Endothelial cell of umbilical vein (primary cell): ENCODE measurements around the gene AS3MT. TPM values are rescaled to one million over a fixed set of nuclear protein-coding genes. Genes with fewer than 3 reads are reported as not detected.

ENCODE experiments used
- BruUV-seq: library from RNA; stranded (reverse); fragments of 400-500 nt; replicated peaks from 2 replicates; lab custom pipeline; 2021; lab: Mats Ljungman, UMichigan
- CTCF ChIA-PET: fragments of 300-600, 350-600 bp; sonication (Branson Sonifier 250); formaldehyde crosslinking; loops from one replicate; lab custom pipeline; 2021; ENCODE audit warnings: antibody characterized with exemption, inconsistent platforms; lab: Charles Lee
- POLR2A ChIA-PET: fragments of 300-600, 350-600 bp; sonication (Branson Sonifier 250); formaldehyde crosslinking; loops from one replicate; lab custom pipeline; 2021; ENCODE audit warnings: antibody characterized with exemption, inconsistent platforms; lab: Charles Lee
- DNase-seq: peaks from one replicate; pipeline ENCODE4 v3.0.0-alpha.2; 2011; ENCODE audit warnings: low read depth, low spot score
- FAIRE-seq: peaks from 2 replicates; lab custom pipeline; 2011; peaks lifted over from hg19 to GRCh38; lab: Jason Lieb, UNC
- H2AFZ ChIP-seq: 2 replicates; pipeline ENCODE4 v1.6.0; 2012; ENCODE audit warnings: low read depth, low read length, control low read depth, inconsistent platforms
- H3K27ac ChIP-seq: 2 replicates; pipeline ENCODE4 v1.5.1; 2011; ENCODE audit warnings: low read depth, mild to moderate bottlenecking, control low read depth, low read length, moderate library complexity; ENCODE audit not compliant: insufficient read depth
- H3K27me3 ChIP-seq, 2 experiments: 2 replicates each; pipeline versions ENCODE4 v1.6.0 to v1.6.1; 2011; ENCODE audit warnings: low read length in 2 of 2, mixed read lengths in 1 of 2; ENCODE audit not compliant: control insufficient read depth in 2 of 2, insufficient read depth in 2 of 2
- H3K36me3 ChIP-seq, 2 experiments: 2 replicates in 1 of 2; 3 replicates in 1 of 2; pipeline ENCODE4 v1.5.1; 2011; ENCODE audit warnings: low read length in 2 of 2, mild to moderate bottlenecking in 1 of 2, moderate library complexity in 1 of 2; ENCODE audit not compliant: control insufficient read depth in 2 of 2, insufficient read depth in 2 of 2; ENCODE audit errors: extremely low read depth in 1 of 2
- H3K4me1 ChIP-seq: 3 replicates; pipeline ENCODE4 v1.5.1; 2011; ENCODE audit warnings: mild to moderate bottlenecking, low read length; ENCODE audit not compliant: control insufficient read depth, insufficient read depth; ENCODE audit errors: extremely low read depth
- H3K4me2 ChIP-seq: 2 replicates; pipeline ENCODE4 v1.6.1; 2011; ENCODE audit warnings: low read length, control low read depth, mixed read lengths; ENCODE audit not compliant: insufficient read depth
- H3K4me3 ChIP-seq, 3 experiments: fragments of 200-600 bp in 1 of 3; sonication (generic), shearing (Covaris generic) in 1 of 3; replicated peaks in 1 of 3; 2 replicates each; pipeline ENCODE4 v1.5.1; 2011 to 2016; ENCODE audit warnings: control low read depth in 3 of 3, low read length in 3 of 3, mild to moderate bottlenecking in 2 of 3, inconsistent platforms in 1 of 3, low read depth in 1 of 3, moderate library complexity in 1 of 3; ENCODE audit not compliant: insufficient read depth in 1 of 3
- H3K79me2 ChIP-seq: 2 replicates; pipeline ENCODE4 v1.6.0; 2012; ENCODE audit warnings: low read length, inconsistent platforms; ENCODE audit not compliant: control insufficient read depth, insufficient read depth
- H3K9ac ChIP-seq: replicated peaks from 2 replicates; pipeline ENCODE3; 2011; ENCODE audit warnings: low read length, control low read depth; ENCODE audit not compliant: insufficient read depth; ENCODE audit errors: extremely low read depth
- H3K9me1 ChIP-seq: replicated peaks from 3 replicates; pipeline ENCODE4 v1.6.0; 2011; ENCODE audit warnings: mild to moderate bottlenecking, low read length; ENCODE audit not compliant: control insufficient read depth, insufficient read depth; ENCODE audit errors: extremely low read depth
- H3K9me3 ChIP-seq: replicated peaks from 2 replicates; pipeline ENCODE4 v1.5.1; 2012; ENCODE audit warnings: low read length, inconsistent platforms; ENCODE audit not compliant: control insufficient read depth, insufficient read depth
- H4K20me1 ChIP-seq: replicated peaks from 2 replicates; pipeline ENCODE3; 2011; ENCODE audit warnings: mild to moderate bottlenecking, low read length; ENCODE audit not compliant: control insufficient read depth, insufficient read depth; ENCODE audit errors: extremely low read depth
- EZH2 ChIP-seq: IDR thresholded peaks from 2 replicates; pipeline ENCODE4 v1.6.1; 2012; ENCODE audit warnings: borderline replicate concordance, low read depth, mild to moderate bottlenecking, moderate library complexity, low read length, inconsistent platforms; ENCODE audit not compliant: severe bottlenecking
- FOS ChIP-seq: IDR thresholded peaks from 2 replicates; pipeline ENCODE4 v1.6.1; 2011; ENCODE audit warnings: mild to moderate bottlenecking, low read length, moderate library complexity, borderline replicate concordance; ENCODE audit not compliant: insufficient read depth
- GATA2 ChIP-seq: IDR thresholded peaks from 2 replicates; pipeline ENCODE4 v1.7.0; 2011; ENCODE audit warnings: low read depth, mild to moderate bottlenecking, moderate library complexity, mixed read lengths, low read length; ENCODE audit not compliant: insufficient read length, insufficient read depth
- JUN ChIP-seq: IDR thresholded peaks from 2 replicates; pipeline ENCODE4 v1.6.1; 2011; ENCODE audit warnings: borderline replicate concordance, low read depth; ENCODE audit not compliant: insufficient read length, insufficient read depth
- MYC ChIP-seq: IDR thresholded peaks from one replicate; pipeline ENCODE4 v1.6.1; 2011; ENCODE audit warnings: mild to moderate bottlenecking, low read depth, low read length
- POLR2A ChIP-seq: IDR thresholded peaks from 2 replicates; pipeline ENCODE4 v1.6.1; 2012; ENCODE audit warnings: low read depth, mild to moderate bottlenecking, control low read depth, low read length
- POLR2AphosphoS5 ChIP-seq: IDR thresholded peaks from 2 replicates; pipeline ENCODE4 v1.6.1; 2012; ENCODE audit warnings: low read depth, mild to moderate bottlenecking, control low read depth, low read length, moderate library complexity; ENCODE audit not compliant: insufficient read depth
- dilution Hi-C: fragments of 300-500 bp; cut with MboI; formaldehyde crosslinking; loops from one replicate; pipeline ENCODE4 v1.15.0; 2019; ENCODE audit warnings: low sequenced_read_pairs; ENCODE audit not compliant: extremely low pct_ligation_motif_present
- intact Hi-C: fragments of 100-400 bp; cut with micrococcal nuclease; formaldehyde crosslinking; loops from one replicate; pipeline ENCODE4 v1.10.0; 2022
- polyA plus RNA-seq, 4 experiments: library from polyadenylated mRNA; depleted of rRNA in 3 of 4; stranded (reverse) in 3 of 4; unstranded in 1 of 4; fragments of >200 nt; gene quantifications; 2 replicates each; pipeline versions ENCODE4 v1.2.1 to v1.2.3, GENCODE V29; 2011 to 2012; ENCODE audit warnings: missing spikeins in 1 of 4
- total RNA-seq: library from RNA; stranded (reverse); gene quantifications from 2 replicates; pipeline ENCODE4 v1.2.3, GENCODE V29; 2021
- TF ChIP-seq, protein P1 (sequence below), 2 donors: IDR thresholded peaks; 1 replicate in 1 of 2; 2 replicates in 1 of 2; pipeline ENCODE4 v1.5.1; 2011; ENCODE audit warnings: low read length in 2 of 2, mild to moderate bottlenecking in 2 of 2, moderate library complexity in 2 of 2, control low read depth in 1 of 2, inconsistent platforms in 1 of 2, low read depth in 1 of 2; ENCODE audit not compliant: insufficient read depth in 1 of 2; ENCODE audit errors: extremely low read depth in 1 of 2
- TF ChIP-seq, protein P2 (sequence below): IDR thresholded peaks from 2 replicates; pipeline ENCODE4 v1.6.1; 2011; ENCODE audit not compliant: insufficient read depth, insufficient read length

Gene AS3MT
- total and polyA plus RNA-seq, 2 donors (not counting 3 experiments of a cell fraction or from before 2014, with no cell fraction given) = 1.0 TPM; not detected in 1

DNA sequence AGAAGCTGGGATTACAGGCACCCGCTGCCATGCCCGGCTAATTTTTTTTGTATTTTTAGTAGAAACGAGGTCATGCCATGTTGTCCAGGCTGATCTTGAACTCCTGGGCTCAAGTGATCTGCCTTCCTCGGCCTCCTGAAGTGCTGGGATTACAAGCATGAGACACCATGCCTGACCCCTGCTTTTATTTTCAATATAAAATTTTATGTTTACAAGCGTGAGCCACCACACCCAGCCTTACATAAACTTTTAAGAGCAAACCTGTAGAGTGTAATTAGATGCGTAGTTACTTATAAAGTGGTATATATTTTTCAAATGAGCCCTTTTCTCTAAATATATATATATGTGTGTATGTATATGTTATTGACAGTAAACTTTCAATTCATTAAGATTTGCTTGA is 57.6 kb downstream of the AS3MT start:
- BruUV-seq = no TSS peak
- CTCF ChIA-PET = interaction anchor here (3.0 kb wide), 1 partner anchor 317 kb away, joined by 13 read pairs; no protein-coding TSS in a partner anchor
- H3K4me3 ChIP-seq = no peak overlapping the region
- FAIRE-seq (no peak), DNase-seq (no peak)
- dilution Hi-C loops (no loop called here), intact Hi-C loops (no loop called here)
- H4K20me1 ChIP-seq = no peaks in the 10 kb centered on the region
- POLR2A ChIA-PET = no interaction called here
- H3K27ac ChIP-seq = no peak overlapping the region
- H3K4me2 ChIP-seq = no peak overlapping the region
- H3K79me2 ChIP-seq = no peaks in the 10 kb centered on the region
- H3K9me1 ChIP-seq = no peaks in the 10 kb centered on the region
- H3K9ac ChIP-seq = no peak overlapping the region
- H3K4me1 ChIP-seq = no peaks in the 10 kb centered on the region
- peaks cover 0 to 2% of the 10 kb centered on the region in 2 experiments for H3K27me3 ChIP-seq
- H3K9me3 ChIP-seq = no peaks in the 10 kb centered on the region
- no peak for TF ChIP-seq POLR2A
- no peak for TF ChIP-seq FOS
- TF ChIP-seq GATA2 = no peak
- TF ChIP-seq, protein P1, sequence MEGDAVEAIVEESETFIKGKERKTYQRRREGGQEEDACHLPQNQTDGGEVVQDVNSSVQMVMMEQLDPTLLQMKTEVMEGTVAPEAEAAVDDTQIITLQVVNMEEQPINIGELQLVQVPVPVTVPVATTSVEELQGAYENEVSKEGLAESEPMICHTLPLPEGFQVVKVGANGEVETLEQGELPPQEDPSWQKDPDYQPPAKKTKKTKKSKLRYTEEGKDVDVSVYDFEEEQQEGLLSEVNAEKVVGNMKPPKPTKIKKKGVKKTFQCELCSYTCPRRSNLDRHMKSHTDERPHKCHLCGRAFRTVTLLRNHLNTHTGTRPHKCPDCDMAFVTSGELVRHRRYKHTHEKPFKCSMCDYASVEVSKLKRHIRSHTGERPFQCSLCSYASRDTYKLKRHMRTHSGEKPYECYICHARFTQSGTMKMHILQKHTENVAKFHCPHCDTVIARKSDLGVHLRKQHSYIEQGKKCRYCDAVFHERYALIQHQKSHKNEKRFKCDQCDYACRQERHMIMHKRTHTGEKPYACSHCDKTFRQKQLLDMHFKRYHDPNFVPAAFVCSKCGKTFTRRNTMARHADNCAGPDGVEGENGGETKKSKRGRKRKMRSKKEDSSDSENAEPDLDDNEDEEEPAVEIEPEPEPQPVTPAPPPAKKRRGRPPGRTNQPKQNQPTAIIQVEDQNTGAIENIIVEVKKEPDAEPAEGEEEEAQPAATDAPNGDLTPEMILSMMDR (IDR thresholded peaks at IDR 0.05; ENCODE audit: extremely low read depth in 1 of 2, insufficient read depth in 1 of 2, low read depth in 1 of 2, low read length in 2 of 2) = no peak
- TF ChIP-seq POLR2AphosphoS5 = no peak
- TF ChIP-seq, protein P2, sequence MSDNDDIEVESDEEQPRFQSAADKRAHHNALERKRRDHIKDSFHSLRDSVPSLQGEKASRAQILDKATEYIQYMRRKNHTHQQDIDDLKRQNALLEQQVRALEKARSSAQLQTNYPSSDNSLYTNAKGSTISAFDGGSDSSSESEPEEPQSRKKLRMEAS = no peak
- no peak for TF ChIP-seq JUN
- TF ChIP-seq MYC = no peak
- no peak for TF ChIP-seq EZH2
- no peaks in the 10 kb centered on the region for H3K36me3 ChIP-seq
- H2AFZ ChIP-seq = no peak overlapping the region
